HG03565 (cell line): ENCODE results near the gene THADA.

Experiments
- ATAC-seq: cut with Tn5 transposase; IDR thresholded peaks from one replicate; pipeline ENCODE4 v1.9.1; 2021; ENCODE audit warnings: mild to moderate bottlenecking, moderate library complexity; ENCODE audit not compliant: unreplicated experiment

The THADA gene

GRCh38 chr2:43226955-43227829, 368.6 kb downstream of the THADA start:
- ATAC-seq, result no peak

DNA sequence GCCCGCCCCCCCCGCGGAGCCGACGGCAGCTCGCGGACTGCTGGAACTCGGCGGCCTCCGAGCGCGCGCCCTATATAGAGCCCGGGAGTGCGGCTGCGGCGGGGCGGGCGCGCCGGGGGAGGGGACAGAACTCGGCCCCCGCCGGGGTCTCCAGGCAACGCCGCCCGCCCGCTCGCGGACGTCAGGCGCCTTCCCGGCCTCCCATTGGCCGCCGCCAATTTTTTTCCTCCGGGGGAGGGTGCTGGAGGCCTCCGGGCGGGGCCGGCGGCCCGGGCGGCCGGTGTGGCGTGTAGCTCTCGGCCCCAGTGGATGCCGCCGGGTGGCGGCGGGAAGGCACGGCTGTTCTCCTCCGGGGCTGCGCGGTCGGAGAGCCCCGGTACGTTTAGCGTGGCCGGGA, 369.3 kb downstream of the THADA start, which contains the start of gene ZFP36L2:
Gene ZFP36L2, minus strand, starts transcription at position 49 of the 397 bp plus-strand sequence. CDS start 291 bp downstream, outside the sequence.
- peak; percentile 50 for ATAC-seq

DNA sequence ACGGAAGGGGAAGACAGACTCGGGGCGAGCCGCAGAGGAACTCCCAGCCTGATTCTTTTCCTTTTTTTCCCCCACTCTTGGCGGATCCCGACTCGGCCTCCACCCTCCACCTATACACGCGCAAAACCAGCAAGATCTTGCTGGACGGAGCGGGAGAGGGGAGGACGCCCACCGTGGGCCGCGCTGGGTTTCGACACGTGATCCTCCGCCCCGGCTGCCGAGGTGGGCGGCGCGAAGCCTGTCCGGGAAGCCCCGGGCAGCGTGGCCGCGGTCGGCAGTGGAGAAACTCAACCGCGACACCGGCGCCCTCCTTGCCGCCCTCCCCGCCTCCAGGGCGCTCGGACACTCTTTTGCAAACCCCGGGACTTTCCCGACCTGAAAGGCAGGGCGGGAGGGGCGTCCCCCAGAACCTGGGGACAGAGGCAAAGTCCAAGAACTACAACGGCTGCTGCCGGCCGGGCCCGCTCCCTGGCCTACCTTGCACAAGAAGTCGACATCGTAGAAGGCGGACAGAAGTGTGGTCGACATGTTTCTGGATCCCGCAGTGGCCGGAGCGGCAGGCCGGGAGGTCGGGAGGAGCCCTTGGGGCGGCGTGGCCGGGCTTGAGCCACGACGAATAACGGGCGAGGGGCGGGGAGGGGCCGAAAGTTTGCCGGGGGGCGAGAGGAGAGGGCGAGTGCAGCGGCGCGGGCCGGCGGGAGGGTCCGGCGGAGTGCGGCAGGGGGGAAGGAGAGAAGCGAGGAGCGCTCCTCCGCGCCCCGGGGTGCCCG, 369.9 kb downstream of the THADA start:
- ATAC-seq, result peak; percentile 23

DNA sequence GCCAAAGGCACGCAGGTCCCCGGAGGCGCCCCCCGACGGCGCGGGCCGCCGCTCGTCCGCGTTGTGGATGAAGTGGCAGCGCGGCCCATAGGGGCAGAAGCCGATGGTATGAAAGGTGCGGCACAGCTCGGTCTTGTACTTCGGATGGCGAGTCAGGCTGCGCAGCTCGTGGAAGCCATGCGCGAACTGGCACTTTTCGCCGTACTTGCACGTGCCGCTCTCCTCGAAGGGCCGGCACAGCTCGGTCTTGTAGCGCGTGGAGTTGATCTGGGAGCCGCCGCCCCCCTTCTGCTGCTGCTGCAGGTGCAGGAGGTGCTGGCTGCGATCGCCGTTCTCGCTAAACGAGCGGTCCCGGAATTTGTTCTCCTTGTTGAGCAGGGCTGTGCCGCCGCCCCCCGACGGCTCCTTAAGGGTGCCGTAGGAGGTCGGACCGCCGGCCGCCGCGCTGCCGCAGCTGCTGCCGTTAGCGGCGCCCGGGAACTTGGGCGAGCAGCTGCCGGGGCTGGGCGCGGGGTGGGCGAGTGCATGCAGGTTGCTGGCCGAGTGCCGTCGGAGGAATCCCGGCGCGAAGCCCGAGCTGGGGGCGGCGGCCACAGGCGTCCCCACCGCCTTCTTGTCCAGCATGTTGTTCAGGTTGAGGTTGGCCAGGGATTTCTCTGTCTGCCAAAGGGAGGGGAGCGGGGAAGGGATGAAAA, 370.6 kb downstream of the THADA start:
- no peak for ATAC-seq

GRCh38 chr2:43224571-43225092, 371.2 kb downstream of the THADA start:
- ATAC-seq, result no peak

- ATAC-seq, result no peak
Observed at GRCh38 chr2:43224131-43224570, 371.7 kb downstream of the THADA start.

- no peak for ATAC-seq
Observed at GRCh38 chr2:43223521-43224001, 372.3 kb downstream of the THADA start.

DNA sequence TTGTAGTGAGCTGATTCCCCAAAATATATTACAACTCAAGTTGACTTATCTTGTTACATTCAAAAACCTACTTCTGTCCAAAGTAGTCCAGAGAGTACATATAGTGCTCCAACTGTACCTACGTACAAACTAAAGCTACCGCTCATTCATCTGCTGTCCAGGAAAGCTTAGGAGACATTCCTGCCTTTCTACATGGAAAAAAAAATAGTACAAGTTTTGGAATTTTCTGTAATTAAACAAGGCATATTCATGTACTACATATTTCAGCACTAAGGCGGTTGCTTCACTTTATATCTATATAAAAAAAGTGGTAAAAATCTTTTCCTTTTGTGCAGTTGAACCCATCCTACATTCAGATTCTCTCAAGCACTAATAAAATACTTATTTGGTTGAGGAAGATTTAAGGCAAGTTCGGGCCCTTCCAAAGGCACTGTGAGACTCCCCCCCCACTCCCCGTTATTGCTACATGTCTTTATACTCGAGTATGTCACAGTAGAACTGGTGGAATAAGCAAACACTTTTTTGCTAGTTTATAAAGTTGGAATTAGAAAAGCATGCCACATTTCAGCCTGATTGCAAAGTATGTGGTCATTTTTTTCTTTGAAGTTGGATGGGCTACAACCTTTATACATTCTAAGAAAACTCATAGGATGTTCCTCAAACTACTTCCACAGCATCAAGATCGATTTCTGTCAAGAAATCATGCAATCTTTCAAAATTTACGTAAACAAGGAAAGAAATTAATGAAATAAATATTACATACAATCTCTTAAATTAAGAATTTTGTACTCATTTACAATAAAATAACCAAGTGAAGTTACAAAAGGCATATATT, 373.1 kb downstream of the THADA start:
- ATAC-seq, result no peak

- ATAC-seq, result no peak
Observed at GRCh38 chr2:43221763-43222474, 373.9 kb downstream of the THADA start.

DNA sequence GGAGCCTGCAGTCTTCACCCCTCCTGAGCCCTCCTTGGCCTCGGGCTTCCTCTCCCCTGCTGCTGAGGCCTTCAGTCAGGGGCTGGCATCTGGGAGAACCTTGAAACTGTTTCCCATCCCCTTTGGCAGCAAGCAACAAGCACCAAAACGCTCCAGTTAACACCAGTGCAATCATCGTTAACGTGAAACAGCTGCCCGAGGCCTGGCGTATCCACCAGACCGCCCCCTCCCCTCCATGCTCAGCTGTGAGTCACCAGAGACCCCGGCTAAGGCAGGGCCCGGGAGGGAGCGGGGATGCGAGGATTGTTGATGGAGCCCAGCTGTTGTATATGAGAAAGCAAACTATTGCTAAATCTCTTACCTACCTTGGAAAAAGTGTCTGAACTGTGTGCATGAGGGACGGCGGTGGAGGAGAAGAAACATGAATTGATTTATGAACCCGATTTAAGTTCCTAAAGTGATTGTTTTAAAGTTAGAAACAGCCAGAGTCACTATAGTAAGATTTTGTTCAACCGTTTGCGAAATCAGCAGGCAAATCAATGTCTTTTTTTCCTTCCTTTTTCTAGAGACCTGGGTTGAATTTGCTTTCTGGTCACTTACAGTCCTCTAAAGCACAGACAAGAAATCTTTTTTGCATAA, 374.6 kb downstream of the THADA start:
- ATAC-seq, result no peak

- no peak for ATAC-seq
Observed at GRCh38 chr2:43220760-43221123, 375.1 kb downstream of the THADA start.

DNA sequence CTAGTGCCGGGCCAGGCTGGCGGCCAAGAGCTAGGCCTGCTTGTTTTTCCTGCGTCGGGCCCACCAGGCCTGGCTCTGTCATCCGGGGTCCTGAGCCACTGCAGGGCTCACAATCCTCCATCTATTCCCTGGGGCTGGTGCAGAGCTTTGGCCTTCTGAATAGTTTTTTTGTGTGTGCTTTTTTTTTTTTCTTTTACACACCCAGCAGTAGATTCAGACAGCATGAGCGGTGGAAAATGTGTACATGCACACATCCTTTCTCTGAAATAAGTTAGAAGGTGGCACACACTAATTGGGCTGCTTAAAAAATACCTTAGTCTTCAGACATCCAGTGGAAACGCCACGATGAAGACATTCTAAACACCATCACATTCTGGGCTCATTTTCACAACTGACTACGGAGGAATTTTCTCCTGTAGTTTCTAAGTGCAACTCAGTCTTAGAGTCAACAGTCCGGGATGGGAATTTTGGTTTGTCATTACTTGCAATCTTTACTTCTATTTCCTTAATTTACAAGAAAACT, 375.5 kb downstream of the THADA start:
- no peak for ATAC-seq

DNA sequence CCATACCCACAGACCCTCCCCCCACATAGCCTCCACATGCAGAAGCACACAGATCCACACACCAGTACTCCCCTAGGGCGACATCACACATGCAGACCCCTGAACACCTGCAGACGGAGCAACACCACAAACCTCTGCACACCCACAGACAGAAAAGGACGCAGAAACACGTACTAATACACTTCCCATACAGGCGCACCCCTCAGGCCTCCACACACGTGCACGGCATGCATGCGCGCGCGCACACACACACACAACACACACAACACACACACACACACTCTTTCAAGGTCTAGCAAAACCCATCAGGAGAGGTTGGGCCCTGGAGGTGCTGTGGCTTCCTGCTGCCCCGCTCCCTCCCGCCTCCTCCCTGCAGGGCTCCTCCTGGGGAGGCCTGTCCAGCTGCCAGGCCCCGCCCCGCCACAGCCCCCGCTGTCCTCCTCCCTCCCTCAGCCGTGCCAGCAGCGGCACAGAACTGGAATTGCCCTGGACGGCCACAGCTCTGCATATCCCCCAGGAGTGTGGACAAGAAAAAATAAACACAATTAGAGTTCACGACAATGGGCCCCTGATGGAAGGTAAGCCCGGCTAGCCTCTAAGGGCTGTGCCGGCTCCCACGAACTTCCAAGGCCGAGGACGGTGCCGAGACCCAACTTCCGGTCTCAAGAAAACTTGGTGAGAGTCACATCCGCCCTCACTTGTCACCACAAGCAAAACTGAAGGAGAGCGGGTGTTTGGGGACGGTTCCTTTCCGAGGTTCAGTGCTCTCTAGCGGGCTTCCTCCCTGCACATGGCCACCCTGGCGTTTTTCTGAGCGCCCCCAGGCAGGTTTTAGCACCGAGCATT, 376.2 kb downstream of the THADA start:
- ATAC-seq, result peak; percentile 41

DNA sequence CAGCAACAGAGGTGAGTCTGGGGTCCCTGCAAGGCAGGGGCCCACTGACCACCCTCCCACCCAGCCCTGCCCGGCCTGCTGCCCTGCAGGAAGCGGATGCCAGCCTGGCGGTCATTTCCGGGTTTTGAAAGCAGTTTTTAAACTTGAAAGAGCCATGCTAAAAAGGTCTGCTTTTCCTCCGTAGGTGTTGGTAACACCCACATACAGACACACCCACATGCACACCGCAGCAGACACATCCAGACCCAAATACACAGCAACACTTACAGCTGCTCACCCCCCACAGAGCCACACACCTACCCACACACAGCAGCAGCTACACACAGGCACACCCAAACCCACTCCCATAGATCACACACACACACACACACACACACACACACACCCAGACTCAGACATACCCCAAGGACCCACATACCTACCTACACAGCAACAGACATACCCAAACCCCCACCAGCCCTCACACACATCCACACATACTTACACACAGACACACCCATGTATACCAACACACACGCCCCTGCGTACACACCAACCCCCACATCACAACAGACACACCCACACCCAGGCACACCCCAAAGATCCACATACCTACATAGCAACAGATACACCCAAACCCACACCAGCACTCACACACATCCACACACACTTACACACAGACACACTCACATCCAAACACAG, 377.0 kb downstream of the THADA start:
- ATAC-seq, result peak; percentile 25

- ATAC-seq, result no peak
Observed at GRCh38 chr2:43218155-43218701, 377.6 kb downstream of the THADA start.

DNA sequence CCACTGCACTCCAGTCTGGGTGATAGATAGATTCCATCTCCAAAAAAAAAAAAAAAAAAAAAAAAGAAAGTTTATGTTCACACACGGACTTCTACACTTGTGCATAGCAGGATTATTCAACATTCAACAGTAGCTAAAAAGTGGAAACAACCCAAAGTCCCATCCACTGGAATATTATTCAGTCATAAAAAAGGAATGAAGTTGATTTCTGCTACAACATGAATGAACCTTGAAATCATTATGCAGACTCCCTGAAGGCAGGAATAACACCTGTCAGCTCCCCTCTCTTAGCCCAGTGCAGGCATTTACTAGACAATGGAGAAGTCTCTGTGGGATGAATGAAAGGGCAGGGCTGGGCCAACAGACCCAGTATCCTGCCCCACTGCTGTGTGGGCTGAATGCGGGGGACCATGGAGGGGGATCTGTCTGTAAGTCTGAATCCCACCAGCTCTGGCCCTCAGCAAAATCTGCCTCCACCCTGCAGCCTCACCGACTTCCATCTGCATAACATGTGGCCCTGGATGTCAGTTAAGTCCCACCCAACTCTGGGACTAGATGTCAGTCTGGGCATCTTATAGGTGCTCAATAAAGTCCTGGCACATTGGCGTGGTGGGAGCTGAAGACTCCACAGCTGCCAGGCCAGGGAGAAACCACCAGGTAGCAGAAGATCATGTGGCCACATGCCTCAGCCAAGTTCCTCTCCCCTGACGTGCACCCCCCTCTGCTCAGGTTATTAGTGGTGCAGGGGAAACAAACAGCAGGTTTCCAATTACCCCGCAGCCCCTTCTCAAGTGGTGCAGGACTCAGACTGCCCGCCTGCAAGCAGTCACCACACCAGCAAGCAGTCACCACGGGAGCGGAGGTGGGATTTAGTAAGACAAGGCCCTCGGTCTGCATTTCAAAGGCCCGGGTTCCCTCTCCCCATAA, 378.3 kb downstream of the THADA start:
- ATAC-seq, result no peak
